Hepatocyte (in vitro differentiated cells): Measurements from ENCODE around the gene ADAM12. TPM values are rescaled to one million over a fixed set of nuclear protein-coding genes. Genes with fewer than 3 reads are reported as not detected.
"Not testable (repeated sequence)": the region's sequence is repeated elsewhere in the genome, so short reads cannot be mapped to it uniquely, and the experiment has no call there.

Experiments
- DNase-seq: peaks from one replicate; pipeline ENCODE4 v3.0.0-alpha.2; 2016; ENCODE audit warnings: low spot score
- H2AFZ ChIP-seq: fragments of 200-600 bp; sonication (generic); 2 replicates; pipeline ENCODE4 v1.6.0; 2016; ENCODE audit warnings: antibody characterized with exemption, mild to moderate bottlenecking
- H3K27ac ChIP-seq: fragments of 200-600 bp; sonication (generic); 2 replicates; pipeline ENCODE4 v1.5.1; 2016; ENCODE audit warnings: mild to moderate bottlenecking
- H3K27me3 ChIP-seq: fragments of 200-600 bp; sonication (generic); 2 replicates; pipeline ENCODE4 v1.6.1; 2016
- H3K36me3 ChIP-seq: fragments of 200-600 bp; sonication (generic); replicated peaks from 2 replicates; pipeline ENCODE4 v1.5.1; 2016; ENCODE audit warnings: low read depth; ENCODE audit not compliant: insufficient read depth
- H3K4me1 ChIP-seq: fragments of 200-600 bp; sonication (generic); 2 replicates; pipeline ENCODE4 v1.5.1; 2016; ENCODE audit warnings: mild to moderate bottlenecking, moderate library complexity; ENCODE audit not compliant: insufficient read depth
- H3K4me2 ChIP-seq: fragments of 200-600 bp; sonication (generic); 2 replicates; pipeline ENCODE4 v1.6.0; 2016
- H3K4me3 ChIP-seq: fragments of 200-600 bp; sonication (generic); 2 replicates; pipeline ENCODE4 v1.5.1; 2016; ENCODE audit warnings: mild to moderate bottlenecking
- H3K79me2 ChIP-seq: fragments of 200-600 bp; sonication (generic); 2 replicates; pipeline ENCODE4 v1.6.0; 2017; ENCODE audit warnings: mild to moderate bottlenecking
- H3K9me2 ChIP-seq: fragments of 200-600 bp; sonication (generic); replicated peaks from 2 replicates; pipeline ENCODE4 v1.6.0; 2017; ENCODE audit warnings: mild to moderate bottlenecking; ENCODE audit not compliant: insufficient read depth
- H3K9me3 ChIP-seq: fragments of 200-600 bp; sonication (generic); 2 replicates; pipeline ENCODE4 v1.5.1; 2016; ENCODE audit warnings: low read depth, mild to moderate bottlenecking
- H4K20me1 ChIP-seq: fragments of 200-600 bp; sonication (generic); 2 replicates; pipeline ENCODE4 v1.6.0; 2016; ENCODE audit warnings: mild to moderate bottlenecking; ENCODE audit not compliant: insufficient read depth, poor library complexity, severe bottlenecking
- EZH2 ChIP-seq: fragments of 200-600 bp; sonication (generic); IDR thresholded peaks from 2 replicates; pipeline ENCODE4 v1.6.1; 2016; ENCODE audit warnings: antibody characterized with exemption, mild to moderate bottlenecking, borderline replicate concordance
- EZH2phosphoT487 ChIP-seq: fragments of 200-600 bp; sonication (generic); IDR thresholded peaks from one replicate; pipeline ENCODE4 v1.6.1; 2018; ENCODE audit warnings: antibody characterized with exemption, mild to moderate bottlenecking, low read depth, moderate library complexity; ENCODE audit not compliant: unreplicated experiment, severe bottlenecking
- WGBS: methylation state at CpG from one replicate; pipeline ENCODE4 v1.1.6; 2016; ENCODE audit warnings: low lambda C conversion rate; ENCODE audit errors: missing lambda C conversion rate; 5-methylcytosine and 5-hydroxymethylcytosine counted together
- polyA plus RNA-seq: library from polyadenylated mRNA; unstranded; fragments of >200 nt; fragmentation: Nextera tagmentation; extraction: Ambion mirVana; gene quantifications from 2 replicates; pipeline ENCODE4 v1.2.1, GENCODE V29; 2016
- total RNA-seq: library from RNA; depleted of rRNA; stranded (reverse); fragments of >200 nt; gene quantifications from 2 replicates; pipeline ENCODE4 v1.2.3, GENCODE V29; 2014
- TF ChIP-seq, protein P1 (sequence below): fragments of 200-600 bp; sonication (generic); IDR thresholded peaks from 2 replicates; pipeline ENCODE4 v1.5.1; 2016; ENCODE audit warnings: antibody characterized with exemption, mild to moderate bottlenecking; ENCODE audit not compliant: poor library complexity

ADAM12 gene
- total and polyA plus RNA-seq, 2 experiments from 2014 or later = 4.9 to 11.3 TPM

DNA sequence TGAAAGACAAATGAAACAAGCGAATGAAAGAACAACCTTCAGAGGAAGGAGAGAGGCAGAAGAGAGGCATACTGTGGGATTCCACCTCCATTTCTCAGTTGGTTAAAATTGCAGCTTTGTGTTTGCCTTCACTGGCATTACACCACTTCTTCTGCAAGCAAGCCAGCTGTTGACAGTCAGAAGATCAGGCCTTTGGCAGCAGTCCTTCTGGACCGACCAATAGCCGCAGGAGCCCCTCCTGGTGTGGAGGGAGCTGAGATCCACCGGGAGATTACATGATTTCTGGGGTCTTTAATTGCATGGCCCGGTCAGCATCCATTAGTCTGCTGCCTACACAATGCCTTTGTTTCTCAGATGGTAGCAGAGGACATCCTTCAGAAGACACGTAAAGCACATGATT is 206.7 kb downstream of the ADAM12 start:
- no peak for DNase-seq
- Histone ChIP-seq H3K4me3 (no peak overlapping the region), H3K9me3 (no peaks in the 10 kb centered on the region), H3K27ac (no peak overlapping the region), H3K79me2 (no peaks in the 10 kb centered on the region), H3K4me2 (no peak overlapping the region), H3K36me3 (no peaks in the 10 kb centered on the region), H3K4me1 (no peaks in the 10 kb centered on the region), H2AFZ (no peak overlapping the region), H3K9me2 (no peaks in the 10 kb centered on the region), H4K20me1 (no peaks in the 10 kb centered on the region), H3K27me3 (no peaks in the 10 kb centered on the region)
- WGBS = 79% methylated on average over 6 of the region's 6 CpGs
- TF ChIP-seq EZH2phosphoT487 = no peak
- TF ChIP-seq, protein P1, sequence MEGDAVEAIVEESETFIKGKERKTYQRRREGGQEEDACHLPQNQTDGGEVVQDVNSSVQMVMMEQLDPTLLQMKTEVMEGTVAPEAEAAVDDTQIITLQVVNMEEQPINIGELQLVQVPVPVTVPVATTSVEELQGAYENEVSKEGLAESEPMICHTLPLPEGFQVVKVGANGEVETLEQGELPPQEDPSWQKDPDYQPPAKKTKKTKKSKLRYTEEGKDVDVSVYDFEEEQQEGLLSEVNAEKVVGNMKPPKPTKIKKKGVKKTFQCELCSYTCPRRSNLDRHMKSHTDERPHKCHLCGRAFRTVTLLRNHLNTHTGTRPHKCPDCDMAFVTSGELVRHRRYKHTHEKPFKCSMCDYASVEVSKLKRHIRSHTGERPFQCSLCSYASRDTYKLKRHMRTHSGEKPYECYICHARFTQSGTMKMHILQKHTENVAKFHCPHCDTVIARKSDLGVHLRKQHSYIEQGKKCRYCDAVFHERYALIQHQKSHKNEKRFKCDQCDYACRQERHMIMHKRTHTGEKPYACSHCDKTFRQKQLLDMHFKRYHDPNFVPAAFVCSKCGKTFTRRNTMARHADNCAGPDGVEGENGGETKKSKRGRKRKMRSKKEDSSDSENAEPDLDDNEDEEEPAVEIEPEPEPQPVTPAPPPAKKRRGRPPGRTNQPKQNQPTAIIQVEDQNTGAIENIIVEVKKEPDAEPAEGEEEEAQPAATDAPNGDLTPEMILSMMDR = no peak
- no peak for TF ChIP-seq EZH2

DNA sequence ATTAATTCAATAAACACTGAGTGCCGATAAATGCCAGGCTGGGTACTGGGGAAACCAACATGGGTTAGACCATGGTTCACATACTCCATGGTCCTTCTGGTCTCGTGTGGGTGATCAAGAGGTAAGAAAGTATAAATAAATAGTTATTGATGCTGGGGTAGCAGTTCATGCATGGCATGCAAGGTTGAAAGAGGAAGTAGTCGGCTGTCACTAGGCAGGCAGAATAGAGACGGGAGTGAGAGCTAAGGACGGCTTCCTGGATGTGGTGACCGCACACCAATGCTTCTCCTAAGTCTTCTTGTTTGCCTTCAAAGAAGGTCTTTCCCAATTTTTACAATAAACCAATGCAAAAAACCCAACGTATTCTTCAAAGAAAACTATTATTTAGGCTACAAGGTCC is 208.6 kb downstream of the ADAM12 start:
- H3K79me2 ChIP-seq = no peaks in the 10 kb centered on the region
- no peak overlapping the region for H3K4me2 ChIP-seq
- no peaks in the 10 kb centered on the region for H3K27me3 ChIP-seq
- H3K4me1 ChIP-seq = peaks cover 3% of the 10 kb centered on the region
- H3K9me2 ChIP-seq = no peaks in the 10 kb centered on the region
- no peak for TF ChIP-seq EZH2phosphoT487
- no peak for TF ChIP-seq EZH2
- H2AFZ ChIP-seq = no peak overlapping the region
- no peak overlapping the region for H3K4me3 ChIP-seq
- H4K20me1 ChIP-seq = no peaks in the 10 kb centered on the region
- no peaks in the 10 kb centered on the region for H3K9me3 ChIP-seq
- no peak for DNase-seq
- H3K27ac ChIP-seq = no peak overlapping the region
- no peaks in the 10 kb centered on the region for H3K36me3 ChIP-seq
- 94% methylated on average over 7 of the region's 7 CpGs for WGBS

DNA sequence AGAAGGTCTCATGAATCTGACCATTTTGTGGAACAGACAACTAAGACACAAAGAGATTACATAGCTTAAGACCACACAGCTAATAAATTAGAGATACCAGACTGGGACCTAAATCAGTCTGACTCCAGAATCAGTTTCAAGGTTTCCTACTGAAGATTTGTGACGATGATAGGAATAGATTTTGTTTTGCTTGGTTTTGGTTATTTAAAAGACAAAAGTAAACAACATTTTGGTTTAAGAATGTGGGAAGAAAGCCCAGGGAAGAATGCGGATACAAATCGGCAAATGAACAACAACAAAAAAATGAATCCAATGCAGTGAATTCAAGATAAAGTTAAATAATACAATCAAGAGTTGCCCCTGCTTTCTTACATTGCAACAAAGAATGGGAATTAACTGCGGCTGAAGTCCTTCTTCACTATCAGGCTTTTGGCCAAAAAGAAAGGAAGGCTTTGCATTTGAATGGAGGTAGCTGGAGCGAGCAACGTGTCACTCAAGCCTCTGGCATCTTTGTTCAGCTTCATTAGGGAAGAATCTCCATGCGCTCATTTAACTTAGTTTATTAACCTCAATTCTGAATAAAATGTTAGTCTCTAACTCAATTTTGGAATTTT is 210.8 kb downstream of the ADAM12 start:
- H3K9me3 ChIP-seq = no peaks in the 10 kb centered on the region
- H3K4me3 ChIP-seq = no peak overlapping the region
- no peaks in the 10 kb centered on the region for H3K27me3 ChIP-seq
- no peak overlapping the region for H3K4me2 ChIP-seq
- H2AFZ ChIP-seq = peak overlapping the region; percentile 34
- TF ChIP-seq EZH2phosphoT487 = no peak
- TF ChIP-seq, protein P1 = no peak
- no peak for TF ChIP-seq EZH2
- H3K9me2 ChIP-seq = no peaks in the 10 kb centered on the region
- peaks cover 3% of the 10 kb centered on the region for H3K4me1 ChIP-seq
- 53% methylated on average over 7 of the region's 7 CpGs for WGBS
- no peak for DNase-seq
- no peak overlapping the region for H3K27ac ChIP-seq
- no peaks in the 10 kb centered on the region for H4K20me1 ChIP-seq
- H3K36me3 ChIP-seq = no peaks in the 10 kb centered on the region
- H3K79me2 ChIP-seq = no peaks in the 10 kb centered on the region

DNA sequence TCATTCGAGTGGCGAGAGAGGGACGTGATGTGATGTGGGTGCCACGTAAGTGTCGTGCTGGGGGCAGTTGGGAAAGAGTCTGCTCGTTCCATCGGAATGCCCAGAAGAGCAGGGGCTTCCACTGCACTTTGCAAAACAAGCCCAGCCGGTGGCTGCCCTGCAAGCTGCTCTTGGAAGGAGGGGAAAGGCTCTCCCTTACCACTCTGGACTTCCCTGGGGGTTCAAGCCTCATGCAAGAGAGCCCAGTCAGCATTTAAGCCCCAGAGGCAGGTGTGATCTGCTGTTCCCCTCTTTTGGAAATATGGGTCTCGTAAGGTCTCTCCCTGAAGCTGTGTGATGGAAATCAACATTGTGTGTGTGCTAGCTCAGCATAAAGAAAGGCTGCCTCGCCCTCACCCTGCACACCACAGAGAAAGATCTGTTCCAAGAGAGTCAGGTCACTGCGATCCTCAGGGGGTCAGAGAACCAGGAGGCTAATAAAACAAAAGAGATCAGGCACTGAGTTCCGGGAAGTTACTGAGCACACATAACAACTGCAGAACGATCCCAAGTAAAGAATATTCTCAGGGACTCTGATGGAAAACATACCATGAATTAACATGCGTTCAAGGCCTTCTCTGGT is 212.5 kb downstream of the ADAM12 start:
- Histone ChIP-seq H3K4me3 (no peak overlapping the region), H4K20me1 (no peaks in the 10 kb centered on the region), H3K36me3 (no peaks in the 10 kb centered on the region), H3K9me3 (no peaks in the 10 kb centered on the region), H3K79me2 (no peaks in the 10 kb centered on the region), H3K4me1 (peaks cover 3% of the 10 kb centered on the region), H3K9me2 (no peaks in the 10 kb centered on the region), H3K4me2 (no peak overlapping the region), H3K27me3 (no peaks in the 10 kb centered on the region), H3K27ac (no peak overlapping the region), H2AFZ (no peak overlapping the region)
- DNase-seq = no peak
- TF ChIP-seq, protein P1 = no peak
- TF ChIP-seq EZH2 (no peak), EZH2phosphoT487 (no peak)
- 75% methylated on average over 14 of the region's 14 CpGs for WGBS

DNA sequence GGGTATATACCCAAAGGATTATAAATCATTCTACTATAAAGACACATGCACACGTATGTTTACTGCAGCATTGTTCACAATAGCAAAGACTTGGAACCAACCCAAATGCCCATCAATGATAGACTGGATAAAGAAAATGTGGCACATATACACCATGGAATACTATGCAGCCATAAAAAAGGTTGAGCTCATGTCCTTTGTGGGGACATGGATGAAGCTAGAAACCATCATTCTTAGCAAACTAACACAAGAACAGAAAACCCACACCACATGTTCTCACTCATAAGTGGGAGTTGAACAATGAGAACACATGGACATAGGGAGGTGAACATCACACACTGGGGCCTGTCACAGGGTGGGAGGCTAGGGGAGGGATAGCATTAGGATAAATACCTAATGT is 215.5 kb downstream of the ADAM12 start:
- not testable (repeated sequence) for H3K4me1 ChIP-seq, H3K79me2 ChIP-seq, H3K9me2 ChIP-seq, H4K20me1 ChIP-seq, H3K9me3 ChIP-seq, H3K36me3 ChIP-seq, DNase-seq, H3K27me3 ChIP-seq, H3K27ac ChIP-seq, H3K4me3 ChIP-seq, H3K4me2 ChIP-seq, H2AFZ ChIP-seq
- 100% methylated on average over 1 of the region's 1 CpG for WGBS
